NCI-H2029 (cell line): ENCODE measurements around the gene CRACDL.

Experiments
- DNase-seq: peaks from one replicate; lab custom pipeline; 2025; lab: John Stamatoyannopoulos, UW

The CRACDL gene

DNA sequence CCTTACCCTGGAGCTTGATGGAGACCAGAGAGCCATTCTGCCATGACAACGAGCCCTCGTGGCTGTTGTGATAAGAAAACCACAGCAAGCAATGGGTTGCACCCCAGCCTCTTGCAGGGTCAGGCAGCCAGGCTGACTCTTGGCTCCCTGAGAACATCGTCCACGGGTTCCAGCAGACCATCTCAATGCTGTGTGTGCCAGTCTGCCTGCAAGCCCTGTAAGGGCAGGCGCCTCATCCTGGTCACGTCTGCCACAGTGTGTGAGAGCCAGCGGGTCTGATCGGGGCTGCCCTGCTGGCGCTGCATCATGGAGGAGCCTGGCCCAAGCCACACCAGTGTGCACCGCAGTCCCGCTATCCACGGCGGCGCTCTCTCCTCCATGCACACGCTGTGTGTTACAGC lies 134.1 kb downstream of the CRACDL start:
- no peak for DNase-seq

DNA sequence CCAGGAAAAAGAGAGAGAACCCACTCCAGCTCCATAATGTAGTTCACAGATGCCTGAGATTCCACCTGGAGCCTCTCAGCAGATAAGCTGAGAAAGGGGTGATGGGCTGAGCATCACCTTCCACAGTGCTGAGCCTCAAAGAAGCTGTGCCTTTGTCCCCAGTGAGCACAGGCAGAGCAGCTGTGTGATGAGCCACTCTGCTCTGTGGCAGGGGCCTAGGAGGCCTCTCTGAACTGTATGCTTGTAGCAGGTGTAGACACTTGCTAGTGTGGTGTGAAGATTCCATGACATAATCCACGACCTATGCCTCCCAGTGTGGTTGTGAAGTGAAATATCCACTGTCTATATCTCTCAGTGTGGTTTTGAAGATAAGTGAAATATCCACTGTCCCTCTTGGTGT lies 134.7 kb downstream of the CRACDL start:
- DNase-seq, result no peak

DNA sequence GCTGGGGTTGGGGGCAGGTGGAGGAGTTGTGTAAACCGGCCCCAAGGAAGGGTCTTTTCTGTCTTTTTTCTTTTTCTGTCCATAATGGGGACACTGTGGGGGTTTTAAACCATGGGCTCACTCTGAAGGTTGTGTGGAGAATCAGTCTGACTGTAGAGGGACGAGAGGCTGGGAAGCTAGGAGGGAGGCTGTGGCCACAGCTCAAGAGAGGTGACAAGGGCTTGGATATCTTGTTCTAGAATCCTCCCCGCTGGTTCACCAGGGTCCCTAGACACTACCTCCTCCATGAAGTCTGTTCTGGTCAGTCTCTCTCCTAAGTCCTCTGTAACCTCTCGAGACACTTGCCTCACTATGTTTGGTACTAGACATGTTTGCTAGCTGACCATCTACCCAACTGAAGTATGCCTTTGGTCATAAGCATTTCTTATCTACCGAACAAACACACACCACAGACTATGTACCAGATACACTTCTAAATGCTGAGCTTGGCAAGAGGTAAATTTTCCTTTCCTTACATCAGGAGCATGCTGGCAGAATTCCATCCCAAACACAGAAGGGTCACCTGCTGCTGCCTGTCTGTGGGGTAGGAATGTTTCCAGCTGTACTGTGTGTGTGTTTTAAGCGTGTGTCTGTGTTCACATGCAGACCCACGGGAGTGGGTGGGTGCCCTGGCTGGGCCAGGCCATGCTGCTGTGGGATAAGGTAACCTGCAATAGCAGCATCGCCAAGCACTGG lies 135.5 kb downstream of the CRACDL start:
- DNase-seq, result peak; percentile 42

DNA sequence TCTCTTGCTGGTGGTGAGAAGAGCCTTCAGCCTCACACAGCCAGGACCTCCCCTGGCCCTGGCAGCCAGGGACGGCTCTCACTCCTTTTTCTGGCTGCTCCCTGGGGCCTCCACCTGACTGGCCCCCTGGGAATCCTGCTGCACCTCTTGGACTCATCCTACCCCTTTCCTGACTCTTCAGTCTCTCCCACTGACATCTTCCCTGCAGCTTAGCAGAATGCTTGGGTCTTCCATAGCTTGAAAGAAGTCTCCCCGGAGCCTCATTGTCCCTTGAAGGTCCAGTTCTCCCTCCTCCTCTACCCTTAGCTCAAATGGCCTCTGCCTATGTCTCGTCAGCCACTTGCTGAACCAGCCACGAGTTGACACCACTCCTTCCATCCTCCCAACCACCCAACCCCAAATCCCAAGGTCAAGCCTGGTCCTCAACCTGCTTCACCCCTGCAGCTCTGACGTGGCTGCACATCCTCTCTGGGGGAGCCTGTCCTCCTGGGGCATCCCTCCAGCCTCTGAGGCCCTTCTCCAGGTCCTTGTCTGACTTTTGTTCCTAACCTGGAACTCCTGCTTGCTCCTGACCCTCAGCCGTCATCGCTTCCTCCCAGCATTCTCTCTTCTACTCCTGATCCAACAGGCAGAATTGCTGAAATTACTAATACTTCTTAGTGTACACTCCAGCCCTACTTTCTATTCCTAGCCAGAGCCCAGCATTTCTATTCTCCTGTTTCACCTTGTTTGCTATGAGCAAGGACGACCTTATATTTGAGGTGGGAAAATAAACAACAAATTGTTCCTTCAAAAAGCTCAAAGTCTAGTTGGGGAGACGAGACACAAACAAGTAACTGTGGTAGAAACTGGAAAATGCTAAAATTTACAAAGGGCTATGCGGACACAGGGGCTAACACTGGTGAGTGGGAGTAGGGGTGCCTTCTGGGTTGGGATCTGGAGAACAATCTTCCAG lies 136.4 kb downstream of the CRACDL start:
- no peak for DNase-seq

DNA sequence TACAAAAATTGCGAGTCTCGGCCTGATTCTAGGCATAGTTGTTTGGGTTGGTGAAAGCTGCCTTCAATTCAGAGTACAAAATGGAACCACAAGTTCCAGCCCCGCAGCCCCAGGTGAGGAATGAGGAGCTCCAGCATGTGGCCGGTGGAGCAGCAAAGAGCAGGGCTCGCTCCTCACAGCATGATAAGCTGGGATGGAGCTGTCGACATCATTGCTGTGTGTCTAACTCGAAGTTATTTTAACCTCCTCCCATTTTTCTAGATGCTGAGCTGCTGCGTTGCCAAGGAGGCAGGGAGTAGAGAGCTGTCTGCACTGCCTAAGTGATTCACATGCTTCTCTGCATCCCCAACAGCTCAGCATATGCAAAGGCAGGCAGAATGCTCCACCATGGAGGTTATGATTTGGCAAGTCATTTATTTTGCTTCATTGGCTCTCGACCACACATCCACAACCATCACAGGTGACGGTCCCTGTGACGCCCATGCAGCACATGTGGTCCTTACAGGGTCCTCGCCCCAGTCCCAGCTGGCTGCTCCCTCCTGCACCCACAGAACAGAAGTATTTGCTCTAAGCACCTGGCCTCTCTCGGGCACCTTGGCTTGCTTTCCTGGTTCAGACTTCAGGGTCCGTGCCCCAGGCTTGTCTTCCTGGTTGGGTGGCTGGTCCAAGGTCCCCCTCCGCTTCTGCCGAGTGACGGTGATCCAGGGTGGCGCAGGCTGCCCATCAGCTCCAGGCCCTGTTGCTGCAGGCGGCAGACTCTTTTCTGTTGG lies 139.1 kb downstream of the CRACDL start:
- DNase-seq, result no peak

DNA sequence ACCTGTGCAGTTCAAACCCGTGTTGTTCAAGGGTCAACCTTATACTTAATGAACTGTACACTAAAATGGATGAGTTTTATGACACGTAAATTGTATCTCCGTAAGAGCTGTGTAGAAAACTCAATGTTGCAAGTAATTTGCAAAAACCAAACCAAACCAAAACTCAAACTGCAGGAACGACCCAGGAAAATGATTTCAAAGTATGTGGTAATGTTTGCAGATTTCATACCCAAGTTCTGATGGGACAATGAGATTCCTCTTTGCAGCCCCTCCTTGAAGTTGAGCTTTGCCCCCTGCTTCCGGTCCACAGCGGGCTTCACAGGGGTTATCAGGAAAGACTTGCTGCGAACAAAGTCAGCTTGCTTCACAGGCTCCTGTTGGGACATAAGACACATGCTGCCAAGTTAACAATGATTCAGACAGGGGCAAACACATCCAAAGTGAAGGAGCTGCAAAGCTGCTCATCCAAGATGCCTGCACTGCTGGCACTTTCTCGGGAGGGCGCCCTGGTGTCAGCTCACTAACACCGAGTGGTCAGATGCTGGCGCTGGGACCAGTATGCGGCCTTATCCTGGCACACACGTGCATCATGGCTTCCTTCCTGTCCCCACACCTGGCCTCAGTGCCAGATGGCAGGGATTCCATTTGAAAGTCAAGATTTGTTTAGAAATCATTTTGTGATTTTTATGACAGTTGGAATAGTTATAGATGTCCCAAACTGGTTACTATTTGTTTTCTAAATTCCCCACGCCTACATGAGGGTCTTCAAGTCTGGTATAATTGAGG lies 139.9 kb downstream of the CRACDL start:
- DNase-seq, result no peak

DNA sequence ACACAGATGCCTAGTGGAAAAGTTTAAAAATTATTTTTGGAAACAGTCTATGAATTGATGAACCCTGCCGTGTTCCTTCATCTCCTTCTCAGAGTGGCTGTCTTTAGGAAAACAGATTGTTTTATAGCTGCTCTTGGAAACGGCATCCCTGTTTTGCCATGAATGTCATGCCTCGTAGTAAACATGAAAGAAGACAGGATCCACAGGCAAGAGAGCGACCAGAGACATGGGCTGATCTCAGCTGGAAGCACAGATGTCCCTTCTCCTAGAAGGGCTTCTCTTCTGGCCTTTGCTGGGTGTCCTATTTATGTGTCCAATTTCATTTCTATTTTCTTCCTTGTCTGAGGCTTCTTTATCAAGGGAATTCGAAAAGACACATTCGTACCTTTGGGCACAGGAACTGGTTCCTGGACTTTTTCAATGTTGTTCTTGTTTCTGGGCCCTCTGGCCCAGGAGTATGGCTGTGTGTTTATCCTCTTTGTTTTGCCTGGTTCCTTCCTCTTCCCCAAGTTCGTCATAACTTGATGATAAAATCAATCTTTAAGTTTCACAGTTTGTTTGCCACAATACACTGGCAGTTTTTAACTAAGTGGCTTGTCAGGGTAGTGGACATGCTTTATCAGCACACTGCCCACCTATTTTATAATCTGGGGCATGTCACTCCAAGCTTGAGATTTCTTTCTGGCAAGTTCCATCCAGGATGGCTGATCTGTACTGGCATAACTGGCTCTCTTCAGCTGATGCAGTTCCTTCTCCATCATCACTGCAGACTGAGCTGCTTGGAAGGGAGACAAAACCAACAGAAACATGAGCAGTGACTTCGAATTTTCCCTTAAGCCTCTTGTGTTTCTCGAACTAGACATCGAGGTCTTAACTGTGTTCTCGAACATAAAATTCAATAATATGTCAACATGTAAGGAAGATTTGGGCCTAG lies 141.9 kb downstream of the CRACDL start:
- DNase-seq, result no peak

DNA sequence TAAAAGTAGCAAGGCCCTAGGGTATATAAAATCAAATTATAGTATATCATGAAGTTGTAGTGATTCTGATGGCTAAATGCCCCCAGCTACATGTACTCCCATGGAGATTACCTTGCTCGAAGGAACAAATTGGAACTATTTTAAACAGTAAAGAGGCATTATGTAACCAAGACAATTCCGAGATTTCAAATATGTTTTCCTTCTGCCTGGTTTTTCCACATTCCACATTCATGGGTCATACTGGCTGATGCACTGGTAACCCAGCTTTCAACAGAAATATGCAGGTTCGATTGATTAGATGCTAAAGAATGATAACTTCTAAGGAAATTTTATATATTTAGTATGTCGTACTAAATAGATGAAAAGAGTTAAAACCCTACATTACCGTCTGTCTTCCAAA lies 142.8 kb downstream of the CRACDL start:
- no peak for DNase-seq

DNA sequence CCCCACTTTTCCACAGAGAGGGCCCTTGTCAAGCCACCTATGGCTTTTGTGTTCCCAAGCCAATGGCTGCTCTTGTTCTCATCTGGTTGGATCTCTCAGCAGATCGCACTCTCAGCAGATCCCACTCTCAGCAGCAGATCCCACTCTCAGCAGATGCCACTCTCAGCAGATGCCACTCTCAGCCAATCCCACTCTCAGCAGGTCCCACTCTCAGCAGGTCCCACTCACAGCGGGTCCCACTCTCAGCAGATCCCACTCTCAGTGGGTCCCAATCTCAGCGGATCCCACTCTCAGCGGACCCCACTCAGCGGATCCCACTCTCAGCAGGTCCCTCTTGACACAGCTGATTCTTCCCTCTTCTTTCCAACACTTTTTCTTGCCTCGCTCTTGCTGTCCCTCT lies 145.8 kb downstream of the CRACDL start:
- no peak for DNase-seq

DNA sequence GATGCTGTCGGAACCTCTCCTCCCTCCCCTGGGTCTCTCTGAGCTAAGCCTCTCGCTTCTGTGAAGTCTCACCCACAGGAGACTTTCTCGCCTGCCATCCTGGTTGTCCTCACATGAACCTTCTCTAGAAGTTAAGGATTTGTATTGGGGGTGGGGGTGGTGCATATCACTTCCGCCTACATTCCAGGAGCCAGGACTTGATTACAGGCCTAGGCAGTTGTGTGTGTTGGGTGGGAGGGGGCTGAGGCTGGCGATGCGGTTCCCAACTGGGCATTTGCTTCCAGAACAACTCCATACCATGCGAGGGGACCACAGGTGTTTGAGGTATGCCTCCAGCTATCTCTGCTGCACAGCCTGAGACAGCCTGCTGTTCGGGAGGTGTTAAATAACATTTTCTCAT lies 148.3 kb downstream of the CRACDL start:
- no peak for DNase-seq

DNA sequence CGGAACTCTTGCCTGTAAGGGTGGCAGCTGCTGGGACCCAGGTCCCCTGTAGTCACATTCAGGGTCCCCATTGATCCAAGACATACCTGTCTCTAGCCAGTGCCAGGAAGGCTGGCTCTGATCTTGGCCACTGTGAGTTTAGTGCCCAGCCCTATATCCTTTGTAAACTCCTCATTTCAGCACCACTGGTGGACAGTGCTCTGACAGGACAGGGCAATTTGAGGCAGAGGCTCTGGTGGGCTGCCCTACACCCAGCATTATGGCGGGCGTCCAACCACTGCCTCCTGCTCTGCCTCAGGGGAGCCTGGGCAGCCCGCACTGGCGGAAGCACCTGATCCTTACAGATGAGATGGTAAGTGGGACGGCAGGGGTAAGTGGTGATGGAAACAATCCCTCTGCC lies 149.8 kb downstream of the CRACDL start:
- no peak for DNase-seq

DNA sequence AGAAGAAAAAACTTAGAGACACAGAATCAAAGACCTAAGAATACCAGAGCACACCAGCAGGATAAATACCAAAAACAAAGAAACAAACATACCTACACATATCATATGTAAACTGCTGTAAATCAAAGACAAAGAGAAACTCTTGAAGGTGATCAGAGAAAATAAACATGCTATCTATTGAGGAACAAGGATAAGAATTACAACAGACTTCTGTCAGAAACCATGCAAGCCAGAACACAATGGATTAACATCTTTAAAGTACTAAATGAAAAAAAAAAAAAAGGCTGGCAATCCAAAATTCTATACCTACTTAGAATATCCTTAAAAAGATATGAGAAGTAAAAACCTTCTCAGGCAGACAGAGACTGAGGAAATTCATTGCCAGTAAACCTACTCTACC lies 153.5 kb downstream of the CRACDL start:
- DNase-seq, result no peak

DNA sequence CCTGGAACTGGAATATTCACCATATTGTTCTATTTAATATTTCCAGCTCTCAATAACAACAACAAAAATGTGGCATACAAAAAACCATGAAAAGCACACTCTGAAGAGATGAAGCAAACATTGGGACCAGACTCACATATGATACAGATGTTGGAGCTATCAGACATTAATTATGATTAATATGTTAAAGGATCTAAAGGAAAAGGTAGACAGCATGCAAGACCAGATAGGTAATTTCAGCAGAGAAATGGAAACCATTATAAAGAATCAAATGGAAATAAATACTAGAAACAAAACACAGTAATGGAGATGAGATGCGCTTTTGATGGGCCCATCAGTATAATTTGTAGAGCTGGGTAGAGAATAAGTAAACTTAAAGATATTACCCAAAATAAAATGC lies 154.2 kb downstream of the CRACDL start:
- DNase-seq, result no peak

DNA sequence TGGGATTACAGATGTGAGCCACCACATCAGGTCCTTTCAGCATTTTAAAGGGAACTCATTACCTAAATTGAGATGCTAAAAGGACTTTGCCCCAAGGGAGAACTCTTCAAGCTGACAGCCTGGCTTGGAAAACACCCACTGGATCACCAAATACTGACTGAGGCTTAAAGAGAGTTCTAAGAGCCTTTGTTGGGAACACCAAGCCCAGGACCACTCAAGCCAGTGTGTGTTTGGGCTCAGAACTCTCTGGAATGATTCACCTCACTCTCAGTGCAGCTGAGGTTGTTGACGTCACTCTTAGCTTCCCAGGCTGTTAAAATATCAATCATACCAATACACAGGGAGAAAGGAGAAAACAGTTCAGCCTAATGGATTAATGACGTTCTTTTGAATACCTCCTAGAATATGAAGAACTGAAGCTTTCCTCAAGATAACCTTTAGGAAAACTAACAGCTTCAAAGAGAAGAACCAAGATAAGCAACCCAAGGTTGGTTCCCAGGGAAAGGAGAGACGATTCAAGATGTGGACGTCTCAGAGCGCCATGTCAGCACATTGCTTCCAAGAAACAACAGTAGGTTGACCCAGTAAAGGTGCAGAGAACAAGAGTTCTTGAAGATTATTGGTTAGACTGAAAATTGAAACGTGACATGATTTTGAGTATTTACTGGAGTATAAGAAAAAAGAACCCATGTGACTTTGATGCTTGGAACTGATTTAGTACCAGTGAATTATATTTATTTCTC lies 157.1 kb downstream of the CRACDL start:
- DNase-seq, result no peak

DNA sequence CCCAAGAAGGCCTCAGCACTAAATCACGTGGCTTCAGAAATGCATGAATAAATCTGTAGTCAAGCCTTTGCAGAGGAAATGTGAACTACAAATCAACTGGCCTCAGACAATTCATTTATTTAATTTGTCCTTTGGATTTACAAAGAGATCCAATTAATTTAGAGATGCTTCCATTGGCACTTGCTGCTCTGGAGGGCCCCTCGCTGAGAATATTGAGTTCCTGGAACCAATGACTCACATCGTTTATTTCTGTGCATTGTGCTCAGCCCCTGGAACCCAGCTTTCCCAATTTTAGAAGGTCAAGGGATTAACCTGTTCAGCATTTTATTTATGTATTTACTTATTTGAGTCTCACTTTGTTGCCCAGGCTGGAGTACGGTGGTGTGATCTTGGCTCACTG lies 157.9 kb downstream of the CRACDL start:
- no peak for DNase-seq

DNA sequence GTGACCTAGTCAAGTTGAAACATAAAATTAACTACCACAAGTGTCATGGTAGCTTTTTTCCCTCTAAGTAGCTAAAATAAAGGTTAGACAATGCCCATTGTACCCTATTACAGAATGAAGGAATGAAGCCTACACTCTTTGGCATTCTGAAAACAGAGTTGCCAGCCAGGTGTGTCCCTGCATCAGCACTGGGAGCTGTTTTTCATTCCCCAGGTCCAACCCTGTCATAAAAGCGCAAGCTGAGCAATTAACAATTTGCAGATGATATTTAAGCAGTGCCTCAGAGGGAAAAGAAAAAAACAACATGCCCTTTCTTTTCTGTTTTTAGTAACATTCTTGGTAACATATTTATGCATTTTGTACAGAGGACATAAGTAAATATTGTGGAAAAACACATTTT lies 158.3 kb downstream of the CRACDL start:
- no peak for DNase-seq

DNA sequence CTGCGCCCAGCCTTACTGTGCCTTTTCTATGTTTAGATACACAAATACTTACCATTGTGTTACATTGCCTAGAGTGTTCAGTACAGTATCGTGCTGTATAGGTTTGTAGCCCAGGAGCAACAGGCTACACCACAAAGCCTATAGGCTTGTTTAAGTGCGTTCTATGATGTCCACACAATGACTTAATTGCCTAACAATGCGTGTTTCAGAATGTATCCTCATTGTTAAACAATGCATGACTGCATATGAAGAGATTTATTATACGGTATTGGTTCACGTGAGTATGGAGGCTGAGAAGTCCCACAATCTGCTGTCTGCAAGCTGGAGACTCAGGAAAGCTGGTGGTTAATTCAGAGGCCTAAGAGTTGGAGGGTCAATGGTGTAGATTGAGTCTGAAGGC lies 158.9 kb downstream of the CRACDL start:
- no peak for DNase-seq

DNA sequence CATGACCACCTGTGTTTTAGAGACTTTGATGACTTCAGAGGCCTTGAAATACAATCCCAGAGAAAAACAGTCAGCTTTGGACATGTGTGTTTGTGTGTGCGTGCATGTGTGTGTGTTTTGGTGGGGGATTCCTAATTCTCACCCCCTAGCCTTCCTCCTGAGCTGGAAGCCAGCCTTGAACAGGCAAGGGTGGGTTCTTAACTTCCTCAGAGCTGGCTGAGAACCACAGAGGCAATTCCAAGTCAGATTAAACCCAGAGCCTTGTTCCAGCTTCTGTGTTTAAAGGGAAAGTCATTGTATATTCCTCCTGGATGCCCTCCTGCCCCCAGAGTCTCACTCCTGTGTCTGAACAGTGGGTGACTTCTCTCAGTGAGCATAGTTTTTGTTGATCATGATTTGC lies 159.9 kb downstream of the CRACDL start:
- no peak for DNase-seq

DNA sequence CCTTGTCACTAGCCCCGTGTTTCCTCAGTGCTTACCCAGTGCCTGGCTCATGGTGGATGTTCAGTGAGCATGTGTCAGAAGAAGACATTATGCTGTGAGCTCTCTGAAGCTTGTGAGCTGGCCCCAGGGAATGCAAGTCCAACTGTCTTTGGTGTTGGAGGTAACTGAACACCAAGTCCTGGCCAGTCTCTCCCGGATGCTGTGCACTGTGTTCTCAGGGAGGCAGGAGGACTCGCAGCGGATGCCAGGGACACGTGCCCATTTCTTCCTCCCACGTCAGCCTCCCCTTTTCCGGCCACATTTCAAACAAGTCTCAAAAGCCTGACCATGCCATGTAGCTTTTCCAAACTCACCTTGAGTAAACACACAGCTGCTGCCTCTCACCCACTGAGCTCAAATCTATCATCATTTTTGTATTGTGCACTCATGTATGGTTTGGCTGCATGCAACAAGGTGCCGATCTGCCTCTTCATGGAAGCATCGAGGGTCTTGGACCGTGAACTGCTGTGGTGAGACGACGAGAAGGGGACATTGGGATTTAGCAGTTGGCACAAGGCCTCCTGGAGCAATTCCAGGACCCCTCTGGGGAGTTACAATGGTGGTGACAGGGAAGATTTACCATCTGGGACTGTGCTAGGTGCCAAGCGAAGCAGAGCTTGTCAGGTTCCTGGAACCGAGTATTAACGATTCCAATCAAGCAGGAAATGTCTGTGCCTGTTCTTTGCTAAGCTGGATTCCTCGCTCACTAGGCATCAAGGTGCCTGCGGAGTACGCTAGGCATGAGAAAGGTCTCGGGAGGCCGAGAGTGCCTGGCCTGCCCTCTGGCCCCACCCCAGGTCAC lies 160.7 kb downstream of the CRACDL start:
- peak; percentile 85 for DNase-seq
